Heart left ventricle (tissue), 16 donors: ENCODE measurements around the gene CLPTM1L. TPM values are rescaled to one million over a fixed set of nuclear protein-coding genes. Genes with fewer than 3 reads are reported as not detected.

Experiments used
- ATAC-seq, 4 donors: fragments of 200-7000 bp; cut with Tn5 transposase; one replicate each; pipeline ENCODE4 v1.9.1; 2020 to 2022; ENCODE audit warnings: moderate library complexity in 4 of 4, mild to moderate bottlenecking in 3 of 4, moderate number of reproducible peaks in 1 of 4
- DNase-seq, 5 donors: peaks; one replicate each; pipeline ENCODE4 v3.0.0-alpha.2; 2020
- H3K27ac ChIP-seq, 12 donors: fragments of 200-600 bp; sonication (generic) in 4 of 12; one replicate each; pipeline versions ENCODE4 v1.5.0 to v1.8.0; 2016 to 2022; ENCODE audit warnings: mild to moderate bottlenecking in 2 of 12
- H3K27me3 ChIP-seq, 9 donors: fragments of 200-600 bp; sonication (generic) in 2 of 9; one replicate each; pipeline versions ENCODE4 v1.5.1 to v1.8.0; 2016 to 2022; ENCODE audit warnings: mild to moderate bottlenecking in 3 of 9
- H3K36me3 ChIP-seq, 9 donors: fragments of 200-600 bp; sonication (generic) in 2 of 9; one replicate each; pipeline versions ENCODE4 v1.5.0 to v1.8.0; 2018 to 2022; ENCODE audit warnings: mild to moderate bottlenecking in 2 of 9
- H3K4me1 ChIP-seq, 12 donors: fragments of 200-600 bp; sonication (generic) in 4 of 12; one replicate each; pipeline versions ENCODE4 v1.5.0 to v1.8.0; 2016 to 2022; ENCODE audit warnings: mild to moderate bottlenecking in 3 of 12
- H3K4me3 ChIP-seq, 12 donors: fragments of 200-600 bp; sonication (generic) in 4 of 12; one replicate each; pipeline versions ENCODE4 v1.5.0 to v1.8.0; 2017 to 2022; ENCODE audit warnings: mild to moderate bottlenecking in 9 of 12, moderate library complexity in 4 of 12
- H3K9me3 ChIP-seq, 12 donors: fragments of 200-600 bp; sonication (generic) in 4 of 12; one replicate each; pipeline versions ENCODE4 v1.5.0 to v1.8.0; 2016 to 2022; ENCODE audit warnings: mild to moderate bottlenecking in 1 of 12
- CTCF ChIP-seq, 12 donors: fragments of 200-600 bp; sonication (generic) in 4 of 12; IDR thresholded peaks; one replicate each; pipeline versions ENCODE4 v1.5.0 to v1.8.0; 2018 to 2022; ENCODE audit warnings: antibody characterized with exemption in 12 of 12, mild to moderate bottlenecking in 5 of 12
- POLR2A ChIP-seq, 2 donors: fragments of 450-650 bp; IDR thresholded peaks; one replicate each; pipeline ENCODE4 v1.6.1; 2017; ENCODE audit warnings: antibody characterized with exemption in 2 of 2, mild to moderate bottlenecking in 2 of 2, moderate library complexity in 2 of 2
- WGBS, 4 donors: extraction: QIAGEN DNeasy Blood & Tissue Kit in 2 of 4; methylation state at CpG; one replicate each; pipeline versions ENCODE4 v1.1.5 to v1.1.7; 2013 to 2018; 5-methylcytosine and 5-hydroxymethylcytosine counted together
- intact Hi-C, 10 donors: fragments of 100-400 bp; cut with DNase I; formaldehyde crosslinking; loops; one replicate each; pipeline versions ENCODE4 v1.11.1 to v1.14.2; 2022
- polyA plus RNA-seq, 2 donors: library from polyadenylated mRNA; stranded (reverse); fragments of 200-250 nt; gene quantifications; one replicate each; pipeline ENCODE4 v1.2.3, GENCODE V29; 2013
- total RNA-seq, 9 donors: library from RNA; depleted of rRNA in 2 of 9; stranded (reverse); fragments of >200 nt in 2 of 9; fragmentation: NEBNext Ultra II Directional in 3 of 9; extraction: Animal tissue kit (Norgen Biotek cat#: 25700) in 3 of 9; gene quantifications; one replicate each; pipeline versions ENCODE4 v1.1.0 to v1.2.4, GENCODE V29; 2016 to 2023
- donor health status: ischemic (EF 13 %, LVEDD 7.1; RV severe dilation, severe dysfunction).
- donor health status: healthy with polysubstance abuse.
- donor health status: DM: no; HTN: yes; CAD: no.
- donor health status: DM: no; HTN: no; CAD: no.
- donor health status: ischemic (EF 25% LVEDD 6.9; RV normal size, moderate dysfunction).
- donor health status: ischemic (EF 25% LVEDD 5.7; RV mildly dilated, moderate dysfunction).
- donor health status: healthy.
- donor health status: DM: yes; HTN: yes; CAD: no.
- donor health status: ischemic (EF 35%, LVEDD 5.7; RV mildly dilated, moderate dysfunction).
- donor health status: nonischemic (EF 11% LVEDD 7.7; RV severe dilation, severe dysfunction).
- donor health status: DM: yes; HTN: yes; CAD: no.
- donor health status: PGD.
- donor health status: ischemic (EF 29% LVEDD 5.4; RV normal size, mild dysfunction).
- donor health status: nonischemic (EF 23%, LVEDD 6.1; RV moderate dilation, normal function).

The CLPTM1L gene
- total and polyA plus RNA-seq, 11 donors: 23.5 to 96.8 (median 39.4) TPM

- H3K27ac ChIP-seq: no peak overlapping the region
- TF ChIP-seq POLR2A (IDR thresholded peaks at IDR 0.05) (no peak), CTCF (IDR thresholded peaks at IDR 0.05) (no peak)
- ATAC-seq (no peak), DNase-seq (no peak)
- WGBS, 4 donors: 60 to 69% (median 67%) methylated on average over 7 of the region's 7 CpGs
- no peaks in the 10 kb centered on the region for H3K9me3 ChIP-seq
- intact Hi-C loops: no loop called here
- no peaks in the 10 kb centered on the region for H3K4me1 ChIP-seq
- H3K4me3 ChIP-seq: no peak overlapping the region
- H3K36me3 ChIP-seq: no peaks in the 10 kb centered on the region
- peaks cover 0 to 39% (median 12%) of the 10 kb centered on the region in 9 donors for H3K27me3 ChIP-seq
These were observed 22.2 kb upstream of the CLPTM1L start for GRCh38 chr5:1367149-1367548.

GRCh38 chr5:1366514-1366913 lies 21.6 kb upstream of the CLPTM1L start:
- Histone ChIP-seq H3K4me3 (no peak overlapping the region), H3K36me3 (no peaks in the 10 kb centered on the region), H3K27ac (no peak overlapping the region), H3K9me3 (no peaks in the 10 kb centered on the region), H3K4me1 (no peaks in the 10 kb centered on the region), H3K27me3 (peaks cover 0 to 45% (median 16%) of the 10 kb centered on the region in 9 donors)
- intact Hi-C loops: no loop called here
- no peak for DNase-seq
- TF ChIP-seq POLR2A (IDR thresholded peaks at IDR 0.05) (no peak), CTCF (IDR thresholded peaks at IDR 0.05) (no peak)
- WGBS, 4 donors: 86 to 94% (median 93%) methylated on average over 14 of the region's 14 CpGs
- ATAC-seq: no peak

- Histone ChIP-seq H3K4me3 (no peak overlapping the region), H3K4me1 (no peaks in the 10 kb centered on the region), H3K27ac (no peak overlapping the region), H3K27me3 (peaks cover 0 to 67% (median 19%) of the 10 kb centered on the region in 9 donors), H3K9me3 (no peaks in the 10 kb centered on the region), H3K36me3 (no peaks in the 10 kb centered on the region)
- WGBS, 4 donors: 71 to 76% (median 74%) methylated on average over 9 of the region's 9 CpGs
- ATAC-seq (no peak), DNase-seq (no peak)
- intact Hi-C loops: no loop called here
- TF ChIP-seq CTCF (IDR thresholded peaks at IDR 0.05): no peak
- no peak for TF ChIP-seq POLR2A (IDR thresholded peaks at IDR 0.05)
These were observed 19.3 kb upstream of the CLPTM1L start for GRCh38 chr5:1364211-1364610.

- TF ChIP-seq CTCF (IDR thresholded peaks at IDR 0.05): no peak
- TF ChIP-seq POLR2A (IDR thresholded peaks at IDR 0.05): no peak
- Histone ChIP-seq H3K4me1 (no peaks in the 10 kb centered on the region), H3K36me3 (no peaks in the 10 kb centered on the region), H3K27ac (no peak overlapping the region), H3K4me3 (no peak overlapping the region), H3K27me3 (peaks cover 0 to 74% (median 19%) of the 10 kb centered on the region in 9 donors), H3K9me3 (no peaks in the 10 kb centered on the region)
- ATAC-seq: no peak
- WGBS, 4 donors: 75 to 80% (median 78%) methylated on average over 16 of the region's 16 CpGs
- no peak for DNase-seq
- intact Hi-C loops: no loop called here
These were observed 18.7 kb upstream of the CLPTM1L start for GRCh38 chr5:1363581-1363980.
